GM18526 (cell line): ENCODE measurements around the gene CASP6.

Experiments used
- POLR2A ChIP-seq: IDR thresholded peaks from 3 replicates; pipeline ENCODE4 v1.6.1; 2011; ENCODE audit not compliant: insufficient read length; ENCODE audit errors: extremely low read depth

CASP6 gene

DNA sequence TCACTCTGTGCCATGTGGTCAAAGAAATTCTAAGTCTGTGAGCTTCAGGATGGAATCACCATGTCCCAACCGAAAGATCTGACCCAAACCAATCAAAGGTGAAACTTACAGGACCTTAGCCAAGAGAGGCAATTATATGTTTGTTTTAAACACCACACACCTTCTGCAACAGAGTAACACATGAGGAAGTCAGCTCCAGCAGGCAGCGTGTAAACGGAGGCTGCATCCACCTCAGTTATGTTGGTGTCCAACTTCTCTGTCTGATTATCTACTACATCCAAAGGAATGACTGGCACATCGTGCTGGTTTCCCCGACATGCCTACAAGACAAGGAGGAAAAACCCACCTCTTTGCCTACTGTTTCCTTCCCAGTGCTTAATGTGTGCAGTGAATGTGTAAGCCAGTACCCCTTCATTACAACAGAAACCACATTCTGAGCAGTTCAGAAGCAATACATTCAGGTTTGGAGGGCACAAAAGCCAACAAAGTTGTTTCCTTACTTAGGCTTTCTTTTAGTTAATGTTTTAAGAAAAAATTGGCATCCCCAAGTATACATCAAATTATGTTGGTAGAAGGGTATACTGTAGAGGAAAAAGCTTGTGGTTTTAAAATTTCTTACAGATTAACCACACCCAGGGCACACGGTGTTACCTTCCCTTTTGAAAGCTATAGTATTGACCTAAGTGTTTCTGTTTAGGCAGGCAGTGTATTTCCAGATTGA, 12.4 kb downstream of the CASP6 start:
- TF ChIP-seq POLR2A: no peak

DNA sequence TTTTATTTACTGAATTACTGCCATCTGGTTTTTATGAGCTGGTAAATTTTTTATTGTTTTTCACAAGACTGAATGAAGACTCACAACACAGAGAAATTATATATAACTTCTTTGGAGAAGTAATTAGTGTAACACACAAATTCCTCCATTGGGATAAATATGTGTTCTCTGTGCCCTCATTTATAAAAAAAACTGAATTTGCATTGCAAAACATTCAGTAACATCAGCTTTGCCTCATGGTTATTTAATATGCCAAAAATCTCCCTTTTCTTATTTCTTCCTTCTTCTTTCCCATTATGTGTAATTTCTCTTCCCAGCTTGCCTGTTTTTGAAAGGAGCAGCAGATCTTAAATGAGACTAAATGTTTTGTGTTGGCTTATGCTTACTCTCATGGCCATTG, 18.5 kb downstream of the CASP6 start:
- TF ChIP-seq POLR2A: no peak

DNA sequence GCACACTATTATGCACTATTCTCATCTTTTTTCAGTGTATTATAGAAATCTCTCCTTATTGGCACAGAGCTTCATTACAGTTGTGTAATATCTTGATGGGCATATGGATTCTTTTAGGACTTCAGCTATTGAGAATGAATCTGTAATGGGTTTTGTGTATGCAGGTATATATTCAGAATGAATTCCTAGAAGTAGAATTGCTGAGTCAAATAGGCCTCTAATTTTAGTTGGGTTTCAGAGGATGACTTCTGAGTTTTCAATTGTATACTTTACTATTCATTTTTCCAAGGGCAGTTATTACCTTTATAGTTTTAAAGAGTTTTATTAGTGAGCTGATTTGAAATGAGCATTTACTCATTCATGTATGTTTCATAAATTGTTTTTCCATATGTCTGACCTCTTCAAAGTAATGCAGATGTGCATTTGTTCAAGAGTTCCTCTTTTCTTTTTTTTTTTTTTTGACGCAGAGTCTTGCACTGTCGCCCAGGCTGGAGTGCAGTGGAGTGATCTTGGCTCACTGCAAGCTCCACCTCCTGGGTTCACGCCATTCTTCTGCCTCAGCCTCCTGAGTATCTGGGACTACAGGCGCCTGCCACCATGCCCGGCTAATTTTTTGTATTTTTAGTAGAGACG, 19.5 kb downstream of the CASP6 start:
- no peak for TF ChIP-seq POLR2A

DNA sequence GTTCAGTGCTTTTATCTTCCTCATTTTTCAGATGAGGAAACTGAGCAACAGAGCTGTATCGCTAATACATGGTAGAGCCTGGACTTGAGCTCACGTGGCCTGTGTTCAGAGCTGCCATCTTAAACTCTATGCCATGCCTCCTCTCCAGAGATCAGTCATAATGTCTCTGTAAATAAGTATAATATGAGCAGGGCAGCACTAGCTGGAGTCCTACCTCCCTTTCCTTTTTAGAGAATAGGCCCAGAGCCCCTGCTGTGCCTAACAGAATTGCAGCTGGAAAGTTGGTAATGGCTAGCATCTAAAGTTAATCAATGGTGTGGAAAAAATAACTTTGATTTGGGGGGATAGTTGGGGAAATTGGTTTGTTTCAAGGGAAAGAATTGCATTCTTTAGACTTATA, 20.4 kb downstream of the CASP6 start:
- TF ChIP-seq POLR2A: no peak

DNA sequence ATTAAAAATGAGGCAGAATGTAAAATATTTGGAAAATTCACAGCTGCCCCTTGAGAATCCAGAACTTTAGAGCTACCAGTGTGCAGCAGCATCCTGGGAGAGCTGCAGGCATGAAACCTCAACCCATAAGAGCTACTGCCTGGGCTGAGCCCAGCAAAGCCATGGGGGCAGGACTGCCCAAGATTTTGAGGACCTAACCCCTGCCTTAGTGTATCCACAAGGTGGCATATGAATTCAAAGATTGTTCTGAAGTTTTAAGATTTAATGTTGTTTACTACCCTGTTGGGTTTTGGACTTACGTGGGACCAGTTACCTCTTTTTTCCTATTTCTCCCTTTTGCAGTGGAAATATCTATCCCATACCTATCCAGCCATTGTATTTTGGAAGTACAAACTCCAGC, 26.4 kb downstream of the CASP6 start:
- no peak for TF ChIP-seq POLR2A

DNA sequence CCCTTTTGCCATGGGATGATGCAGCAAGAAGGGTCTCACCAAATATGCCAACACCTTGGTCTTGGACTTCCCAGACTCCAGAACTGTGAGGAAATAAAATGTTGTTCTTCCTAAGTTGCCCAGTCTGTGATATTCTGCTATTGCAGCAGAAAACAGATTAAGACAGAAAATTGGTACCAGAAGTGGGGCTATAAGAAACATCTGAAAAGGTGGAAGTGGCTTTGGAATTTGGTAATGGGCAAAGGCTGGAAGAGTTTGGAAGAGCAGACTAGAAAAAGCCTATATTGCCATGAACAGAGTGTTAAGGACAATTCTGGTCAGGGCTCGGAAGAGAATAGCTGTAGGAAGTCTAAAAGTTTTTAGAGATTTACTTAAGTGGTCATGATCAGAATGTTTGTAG, 27.4 kb downstream of the CASP6 start:
- TF ChIP-seq POLR2A: no peak

DNA sequence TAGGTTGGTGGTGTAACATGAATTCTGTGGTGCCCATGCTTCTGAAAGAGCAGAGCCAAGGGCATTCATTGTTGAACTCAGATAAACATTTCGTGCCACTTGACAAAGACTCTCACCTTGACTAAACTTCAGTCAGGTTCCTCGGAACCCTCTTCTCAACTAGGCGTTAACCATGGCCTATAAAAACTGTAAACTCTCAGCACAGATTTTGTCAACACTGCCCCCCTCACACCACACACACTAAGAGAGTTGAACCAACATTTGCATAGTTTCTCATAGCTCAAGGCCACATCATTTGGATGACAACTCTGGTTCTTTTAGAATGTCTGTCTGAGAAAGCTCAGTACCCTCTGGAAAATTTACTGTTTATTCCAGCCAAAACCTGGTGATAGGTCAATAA, 28.1 kb downstream of the CASP6 start:
- no peak for TF ChIP-seq POLR2A

DNA sequence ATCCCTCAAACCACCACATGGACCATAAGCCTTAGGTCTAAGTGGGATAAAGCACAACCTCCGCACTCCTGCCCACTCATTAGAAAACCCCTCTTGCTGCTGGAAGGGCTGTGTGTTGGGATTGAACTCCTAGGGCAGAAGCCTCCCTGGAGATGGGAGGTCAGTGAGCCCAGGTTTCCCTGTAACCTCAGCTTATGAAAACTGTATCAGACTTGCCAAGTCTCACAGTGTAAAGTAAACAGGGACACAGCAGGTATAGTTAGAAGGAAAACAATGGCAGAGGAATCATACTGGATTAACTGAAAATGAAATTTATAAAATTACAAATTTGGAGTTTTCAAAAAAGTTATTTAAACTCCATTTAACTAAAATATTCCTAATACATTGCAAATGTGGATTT, 29.9 kb downstream of the CASP6 start:
- no peak for TF ChIP-seq POLR2A

DNA sequence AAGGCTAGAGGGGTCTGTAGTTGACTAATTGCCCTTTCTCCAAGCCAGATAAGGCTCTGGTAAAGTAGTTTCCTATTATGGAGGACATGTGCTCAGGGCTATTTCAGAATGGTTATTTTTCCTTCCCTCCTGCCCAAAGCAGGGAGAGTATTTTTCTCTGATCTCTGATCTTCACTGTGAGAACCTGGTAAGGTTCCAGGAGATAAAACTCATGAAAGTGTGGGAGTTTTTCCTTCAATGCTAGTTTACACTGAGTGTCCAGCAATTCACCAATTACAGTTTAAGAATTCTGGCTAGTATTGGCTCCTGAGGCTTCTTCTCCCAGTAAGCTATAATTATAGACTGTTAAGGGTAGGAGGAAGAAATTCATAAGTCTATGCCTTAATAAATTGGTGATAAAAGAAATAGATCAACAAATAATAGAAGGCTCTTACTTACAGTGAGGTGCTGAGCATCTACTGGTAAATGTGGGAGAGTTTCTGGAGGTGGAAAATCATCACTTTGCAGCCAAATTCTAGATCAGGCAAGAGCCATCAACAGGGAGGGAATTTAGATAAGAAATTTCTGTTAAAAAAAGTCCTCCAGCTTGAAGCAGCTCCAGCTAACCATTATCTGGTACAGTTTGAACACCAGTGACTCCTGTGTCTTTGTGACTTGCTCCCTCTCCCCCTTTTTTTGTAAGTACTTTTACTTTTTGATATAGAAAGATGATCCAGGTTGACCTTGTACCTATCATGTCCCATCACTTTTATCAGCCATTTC, 30.9 kb downstream of the CASP6 start:
- no peak for TF ChIP-seq POLR2A

DNA sequence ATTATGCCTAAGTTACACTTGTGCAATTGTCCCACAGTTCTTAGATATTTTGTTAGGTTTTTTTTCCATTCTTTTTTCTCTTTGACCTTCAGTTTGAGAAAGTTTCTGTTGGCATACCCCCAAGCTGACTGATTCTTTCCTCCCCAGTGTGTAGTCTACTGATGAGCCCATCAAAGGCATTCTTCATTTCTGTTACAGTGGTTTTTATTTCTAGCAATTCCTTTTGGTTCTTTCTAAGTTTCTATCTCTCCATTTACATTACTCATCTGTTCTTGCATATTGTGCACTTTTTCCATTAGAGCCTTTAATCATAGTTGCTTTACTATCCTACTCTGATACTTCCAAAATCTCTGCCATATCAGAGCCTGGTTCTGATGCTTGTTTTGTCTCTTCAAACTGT, 31.9 kb downstream of the CASP6 start:
- TF ChIP-seq POLR2A: no peak

DNA sequence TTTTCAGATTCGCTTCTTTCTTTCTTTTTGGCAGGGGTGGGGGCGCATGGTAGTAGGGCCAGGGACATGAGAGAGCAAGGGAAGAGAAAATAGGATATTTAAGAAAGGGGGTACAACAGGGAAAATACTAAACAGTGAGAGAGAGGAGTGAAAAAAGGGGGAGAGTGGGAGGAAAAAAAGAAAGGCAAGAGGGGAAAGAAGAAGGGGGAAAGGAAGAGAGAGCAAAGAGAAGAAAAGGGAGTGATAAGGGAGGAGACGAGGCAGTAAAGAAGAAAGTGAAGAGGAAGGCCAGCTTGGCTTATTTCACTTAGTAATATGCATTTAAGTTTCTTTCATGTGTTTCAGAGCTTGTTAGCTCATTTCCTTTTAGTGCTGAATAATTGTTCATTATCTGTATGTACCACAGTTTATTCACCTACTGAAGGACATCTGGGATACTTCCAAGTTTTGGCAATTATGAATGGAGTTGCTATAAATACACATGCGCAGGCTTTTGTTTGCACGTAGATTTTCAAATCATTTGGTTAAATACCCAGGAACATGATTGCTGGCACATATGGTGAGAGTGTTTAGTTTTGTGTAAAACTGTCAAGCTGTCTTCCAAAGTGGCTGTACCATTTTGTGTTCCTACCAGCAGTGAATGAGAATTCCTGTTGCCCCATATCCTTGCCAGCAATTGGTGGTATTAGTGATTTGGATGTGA, 37.3 kb downstream of the CASP6 start:
- no peak for TF ChIP-seq POLR2A

DNA sequence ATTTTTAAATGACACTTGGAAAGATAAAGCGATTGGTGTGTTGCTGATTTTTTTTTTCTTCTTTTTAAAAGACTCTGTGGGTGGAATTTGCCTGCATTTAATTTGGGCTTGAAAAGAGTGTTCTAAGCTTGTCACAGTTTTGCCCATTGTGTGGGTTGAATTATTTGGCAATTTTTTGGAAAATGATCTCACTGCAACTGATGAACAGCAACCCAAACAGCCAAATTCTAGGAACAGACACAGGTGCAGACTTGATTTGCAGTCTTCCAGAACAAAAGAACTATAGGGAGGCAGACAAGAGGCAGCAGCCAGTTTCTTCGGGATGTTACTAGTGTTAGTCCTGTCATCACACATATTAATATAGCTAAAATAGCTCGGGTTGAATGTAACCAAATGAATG, 40.5 kb downstream of the CASP6 start:
- no peak for TF ChIP-seq POLR2A

DNA sequence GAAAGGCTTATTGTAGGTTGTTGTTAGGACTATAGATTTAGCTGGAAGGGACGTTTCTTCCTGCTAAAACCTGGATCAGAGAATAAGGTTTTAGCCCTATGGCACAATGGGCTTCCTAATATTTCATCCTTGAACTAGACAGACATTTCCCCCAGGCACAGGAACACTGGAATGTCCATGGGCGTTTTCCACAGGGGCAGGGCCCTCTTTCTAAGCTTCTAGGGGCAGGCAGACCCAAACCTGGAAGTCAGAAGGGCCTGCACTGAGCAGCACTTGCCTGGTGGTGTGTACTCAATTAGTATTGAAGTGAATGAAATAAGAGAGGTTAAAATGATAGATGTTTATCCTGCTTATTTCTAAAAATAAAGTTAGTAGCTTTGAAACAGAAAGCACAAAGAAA, 41.1 kb downstream of the CASP6 start:
- no peak for TF ChIP-seq POLR2A

DNA sequence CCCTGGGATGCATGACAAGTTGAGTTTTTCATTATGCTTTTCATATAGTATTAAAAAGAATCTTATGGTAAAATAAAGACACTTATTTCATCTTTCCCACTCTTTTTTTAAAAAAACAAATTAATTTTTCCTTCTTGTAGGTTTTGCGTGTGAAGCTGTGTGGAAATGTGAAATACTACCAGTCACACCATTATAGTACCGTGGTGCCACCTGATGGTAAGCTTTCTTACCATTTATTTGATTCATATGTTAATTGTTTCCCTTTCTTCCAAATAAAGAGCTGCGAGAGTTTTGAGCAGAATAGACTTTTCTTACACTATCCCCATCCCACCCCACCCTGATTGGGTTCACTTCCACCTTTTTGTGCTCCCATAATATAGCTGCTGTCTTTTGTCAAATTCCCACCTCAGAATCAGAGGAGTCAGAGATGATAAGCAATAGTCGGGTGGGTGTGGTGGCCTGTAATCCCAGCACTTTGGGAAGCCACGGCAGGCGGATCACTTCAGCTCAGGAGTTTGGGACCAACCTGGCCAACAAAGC, 44.3 kb downstream of the CASP6 start:
- no peak for TF ChIP-seq POLR2A

DNA sequence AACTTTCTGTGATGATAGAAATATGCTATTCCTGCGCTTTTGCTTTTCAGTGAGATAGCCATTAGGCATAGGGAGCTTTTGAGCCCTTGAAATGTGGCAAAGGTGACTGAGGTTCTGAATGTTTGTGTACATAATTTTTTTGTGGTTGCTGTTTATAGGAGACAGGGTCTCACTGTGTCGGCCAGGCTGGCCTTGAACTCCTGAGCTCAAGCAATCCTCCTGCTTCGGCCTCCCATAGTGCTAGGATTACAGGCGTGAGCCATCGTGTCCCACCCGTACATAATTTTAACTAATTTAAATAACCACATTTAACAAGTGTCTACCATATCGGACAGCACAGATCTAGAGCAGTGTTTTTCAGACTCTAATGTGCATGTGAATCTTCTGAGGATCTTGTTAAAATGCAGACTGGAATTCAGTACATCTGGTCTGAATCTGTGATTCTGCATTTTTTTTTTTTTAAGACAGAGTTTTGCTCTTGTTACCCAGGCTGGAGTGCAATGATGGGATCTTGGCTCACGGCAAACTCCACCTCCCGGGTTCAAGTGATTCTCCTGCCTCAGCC, 45.3 kb downstream of the CASP6 start:
- no peak for TF ChIP-seq POLR2A
